Right lobe of liver (tissue), 6 donors: Measurements from ENCODE around the gene PCDHGA2. TPM values are rescaled to one million over a fixed set of nuclear protein-coding genes. Genes with fewer than 3 reads are reported as not detected.

ENCODE experiments used
- ATAC-seq, 4 donors: fragments of 200-7000 bp; cut with Tn5 transposase; one replicate each; pipeline ENCODE4 v1.9.1; 2020; ENCODE audit warnings: mild to moderate bottlenecking in 4 of 4, moderate library complexity in 4 of 4
- DNase-seq, 3 donors: peaks; one replicate each; pipeline ENCODE4 v3.0.0-alpha.2; 2020
- H3K27ac ChIP-seq, 3 donors: fragments of 200-600 bp; one replicate each; pipeline ENCODE4 v1.8.0; 2022
- H3K27me3 ChIP-seq, 2 donors: fragments of 200-600 bp; one replicate each; pipeline ENCODE4 v1.8.0; 2022
- H3K36me3 ChIP-seq, 4 donors: fragments of 200-600 bp; sonication (generic) in 1 of 4; one replicate each; pipeline versions ENCODE4 v1.5.1 to v1.8.0; 2017 to 2022; ENCODE audit warnings: control low read depth in 1 of 4
- H3K4me1 ChIP-seq, 4 donors: fragments of 200-600 bp; sonication (generic) in 1 of 4; one replicate each; pipeline versions ENCODE4 v1.5.1 to v1.8.0; 2017 to 2022; ENCODE audit warnings: control low read depth in 1 of 4
- H3K4me3 ChIP-seq, 3 donors: fragments of 200-600 bp; one replicate each; pipeline ENCODE4 v1.8.0; 2022
- H3K9me3 ChIP-seq, 4 donors: fragments of 200-600 bp; sonication (generic) in 1 of 4; one replicate each; pipeline versions ENCODE4 v1.5.1 to v1.8.0; 2017 to 2022; ENCODE audit warnings: control low read depth in 1 of 4
- CTCF ChIP-seq, 4 donors: fragments of 200-600 bp in 3 of 4; fragments of 450-650 bp in 1 of 4; IDR thresholded peaks; one replicate each; pipeline versions ENCODE4 v1.5.1 to v1.8.0; 2016 to 2022; ENCODE audit warnings: antibody characterized with exemption in 4 of 4, mild to moderate bottlenecking in 2 of 4
- POLR2A ChIP-seq: fragments of 450-650 bp; IDR thresholded peaks from one replicate; pipeline ENCODE4 v1.6.1; 2017; ENCODE audit warnings: antibody characterized with exemption, mild to moderate bottlenecking
- WGBS: methylation state at CpG from one replicate; pipeline ENCODE4 v1.1.6; 2018; ENCODE audit warnings: low coverage, low lambda C conversion rate; ENCODE audit not compliant: insufficient coverage; ENCODE audit errors: missing lambda C conversion rate; 5-methylcytosine and 5-hydroxymethylcytosine counted together
- intact Hi-C, 2 donors: fragments of 100-400 bp; cut with DNase I; formaldehyde crosslinking; loops; one replicate each; pipeline versions ENCODE4 v1.11.2 to v1.14.1; 2022
- total RNA-seq, 6 experiments: library from RNA; depleted of rRNA in 2 of 6; stranded (reverse); fragments of >200 nt in 2 of 6; fragmentation: NEBNext Ultra II Directional in 3 of 6; extraction: Animal tissue kit (Norgen Biotek cat#: 25700) in 3 of 6; gene quantifications; one replicate each; pipeline versions ENCODE4 v1.1.0 to v1.2.4, GENCODE V29; 2016 to 2023
- donor health status: DM: no; HTN: yes; CAD: no.
- donor health status: DM: no; HTN: no; CAD: no.
- donor health status: DM: no; HTN: no; CAD: no.
- donor health status: DM: no; HTN: yes; CAD: no.
- donor health status: DM: no; HTN: yes; CAD: no.

PCDHGA2 gene
- total RNA-seq, 6 experiments from 2014 or later: 0.49 to 0.88 (median 0.57) TPM

- DNase-seq (peak in 1 of 3 donors; percentile 29), ATAC-seq (peak in 2 of 4 donors; percentile 27 to 56)
- Histone ChIP-seq H3K4me3 (no peak within 1 kb of the TSS), H3K27me3 (no peaks in the 10 kb centered on the region), H3K4me1 (no peaks in the 10 kb centered on the region), H3K36me3 (no peaks in the 10 kb centered on the region), H3K9me3 (no peaks in the 10 kb centered on the region), H3K27ac (no peak within 1 kb of the TSS)
- WGBS: 29% methylated on average over 24 of the region's 29 CpGs
- TF ChIP-seq CTCF (IDR thresholded peaks at IDR 0.05) (peak in 2 of 4 donors; percentile 14 to 16), POLR2A (no peak)
- intact Hi-C loops: no loop called here
Observed at GRCh38 chr5:141349917-141350619, 11.5 kb downstream of the PCDHGA2 start, which contains the start of gene PCDHGB1. Gene PCDHGB1 (plus strand): TSS chr5:141350099. CDS start chr5:141350261, 162 bp downstream.

GRCh38 chr5:141351591-141351990 lies 13.0 kb downstream of the PCDHGA2 start:
- H3K27ac ChIP-seq: no peak overlapping the region
- WGBS: 38% methylated on average over 5 of the region's 36 CpGs
- peaks cover 0 to 3% (median 0%) of the 10 kb centered on the region in 4 donors for H3K9me3 ChIP-seq
- intact Hi-C loops: no loop called here
- H3K36me3 ChIP-seq: no peaks in the 10 kb centered on the region
- no peaks in the 10 kb centered on the region for H3K4me1 ChIP-seq
- no peaks in the 10 kb centered on the region for H3K27me3 ChIP-seq
- H3K4me3 ChIP-seq: no peak overlapping the region
- TF ChIP-seq CTCF (IDR thresholded peaks at IDR 0.05): no peak
- no peak for TF ChIP-seq POLR2A
- no peak for DNase-seq
- no peak for ATAC-seq

GRCh38 chr5:141354900-141355469 lies 16.4 kb downstream of the PCDHGA2 start, which contains the start of gene PCDHGA4:
Gene PCDHGA4 (plus strand): TSS chr5:141355021. CDS start chr5:141355108, 87 bp downstream.
- Histone ChIP-seq H3K4me1 (no peaks in the 10 kb centered on the region), H3K27me3 (no peaks in the 10 kb centered on the region), H3K4me3 (peak within 1 kb of the TSS in 2 of 3 donors; percentile 16 to 18), H3K36me3 (no peaks in the 10 kb centered on the region), H3K27ac (no peak within 1 kb of the TSS), H3K9me3 (peaks cover 0 to 3% (median 0%) of the 10 kb centered on the region in 4 donors)
- 11% methylated on average over 19 of the region's 29 CpGs for whole genome bisulfite sequencing
- TF ChIP-seq CTCF (IDR thresholded peaks at IDR 0.05): peak in 3 of 4 donors; percentile 17 to 25 (median 25)
- no peak for TF ChIP-seq POLR2A
- intact Hi-C loops: no loop called here
- DNase-seq: no peak
- ATAC-seq: no peak

GRCh38 chr5:141355641-141356040 lies 17.1 kb downstream of the PCDHGA2 start:
- Histone ChIP-seq H3K4me3 (no peak overlapping the region), H3K36me3 (no peaks in the 10 kb centered on the region), H3K27me3 (peaks cover 0 to 1% of the 10 kb centered on the region in 2 donors), H3K4me1 (no peaks in the 10 kb centered on the region), H3K9me3 (peaks cover 0 to 3% (median 0%) of the 10 kb centered on the region in 4 donors), H3K27ac (no peak overlapping the region)
- TF ChIP-seq POLR2A: no peak
- no peak for TF ChIP-seq CTCF (IDR thresholded peaks at IDR 0.05)
- WGBS: 45% methylated on average over 24 of the region's 24 CpGs
- intact Hi-C loops: no loop called here
- no peak for DNase-seq
- ATAC-seq: no peak
